Panc1 (cell line): ENCODE results near the gene ENOSF1. TPM values are rescaled to one million over a fixed set of nuclear protein-coding genes. Genes with fewer than 3 reads are reported as not detected.

Experiments used
- ATAC-seq: fragments of 200-7000 bp; cut with Tn5 transposase; 2 replicates; pipeline ENCODE4 v1.9.1; 2020; ENCODE audit warnings: mild to moderate bottlenecking, moderate library complexity
- BruUV-seq: library from RNA; stranded (reverse); fragments of 400-500 nt; replicated peaks from 2 replicates; lab custom pipeline; 2021; lab: Mats Ljungman, UMichigan
- CTCF ChIA-PET: fragments of 300-600 bp; sonication (Branson Sonifier 250); formaldehyde crosslinking; loops from one replicate; lab custom pipeline; 2022; ENCODE audit warnings: antibody characterized with exemption; lab: Charles Lee
- POLR2A ChIA-PET: fragments of 300-600 bp; sonication (Branson Sonifier 250); formaldehyde crosslinking; loops from one replicate; lab custom pipeline; 2022; ENCODE audit warnings: antibody characterized with exemption; lab: Charles Lee
- DNase-seq: peaks from one replicate; pipeline ENCODE4 v3.0.0-alpha.2; 2010; ENCODE audit warnings: low read depth, low spot score
- H3K27ac ChIP-seq: 2 replicates; pipeline ENCODE4 v1.5.1; 2011; ENCODE audit warnings: mild to moderate bottlenecking, low read length, inconsistent platforms
- H3K27me3 ChIP-seq: fragments of 200-500 bp; sonication (Bioruptor generic); 2 replicates; pipeline ENCODE4 v1.6.0; 2014; ENCODE audit warnings: low read length, inconsistent platforms; ENCODE audit not compliant: control insufficient read depth, insufficient read depth
- H3K36me3 ChIP-seq: fragments of 200-500 bp; sonication (Bioruptor generic); 2 replicates; pipeline ENCODE4 v1.5.1; 2014; ENCODE audit warnings: inconsistent platforms, mild to moderate bottlenecking, low read length, moderate library complexity; ENCODE audit not compliant: control insufficient read depth, insufficient read depth
- H3K4me1 ChIP-seq: 2 replicates; pipeline ENCODE4 v1.5.1; 2011; ENCODE audit warnings: inconsistent platforms, mild to moderate bottlenecking, low read length, moderate library complexity; ENCODE audit not compliant: control insufficient read depth, insufficient read depth
- H3K4me3 ChIP-seq, 2 experiments: 2 replicates each; pipeline ENCODE4 v1.5.1; 2011 to 2012; ENCODE audit warnings: low read depth in 2 of 2, low read length in 2 of 2, mild to moderate bottlenecking in 2 of 2, inconsistent platforms in 1 of 2, moderate library complexity in 1 of 2
- H3K9me3 ChIP-seq: fragments of 200-500 bp; sonication (Bioruptor generic); 2 replicates; pipeline ENCODE4 v1.5.1; 2014; ENCODE audit warnings: low read depth, mild to moderate bottlenecking, inconsistent platforms, low read length, moderate library complexity; ENCODE audit not compliant: control insufficient read depth, insufficient read depth
- POLR2AphosphoS5 ChIP-seq: IDR thresholded peaks from 2 replicates; pipeline ENCODE4 v1.6.1; 2012; ENCODE audit warnings: mild to moderate bottlenecking, low read depth, low read length, moderate library complexity
- SIN3A ChIP-seq: IDR thresholded peaks from 2 replicates; pipeline ENCODE4 v1.6.1; 2012; ENCODE audit warnings: low read depth, mild to moderate bottlenecking, low read length, moderate library complexity, borderline replicate concordance; ENCODE audit not compliant: insufficient read depth
- TCF7L2 ChIP-seq: IDR thresholded peaks from 2 replicates; pipeline ENCODE4 v1.6.1; 2011; ENCODE audit warnings: mild to moderate bottlenecking, low read depth, low read length, inconsistent platforms
- in situ Hi-C: cut with HindIII; loops from 2 replicates; pipeline ENCODE4 v1.10.0; 2016; ENCODE audit warnings: low sequenced_read_pairs, low pct_unique_long_range_greater_than_20kb
- intact Hi-C: fragments of 100-400 bp; cut with micrococcal nuclease; formaldehyde crosslinking; loops from one replicate; pipeline ENCODE4 v1.10.0; 2022; ENCODE audit not compliant: unreplicated experiment
- total RNA-seq: library from RNA; stranded (reverse); gene quantifications from one replicate; pipeline ENCODE4 v1.2.1, GENCODE V29; 2021; ENCODE audit not compliant: unreplicated experiment
- TF ChIP-seq, protein P1 (sequence below): fragments of 450-650 bp; IDR thresholded peaks from 2 replicates; pipeline ENCODE4 v1.5.1; 2017; ENCODE audit warnings: mild to moderate bottlenecking
- TF ChIP-seq, protein P2 (sequence below), 2 experiments: IDR thresholded peaks; 2 replicates each; pipeline ENCODE4 v1.6.1; 2011 to 2012; ENCODE audit warnings: low read depth in 2 of 2, control low read depth in 1 of 2, low read length in 1 of 2, mild to moderate bottlenecking in 1 of 2, moderate library complexity in 1 of 2; ENCODE audit not compliant: insufficient read depth in 1 of 2

ENOSF1 gene
- total RNA-seq, 1 experiment from 2014 or later, result 53.7 TPM

DNA sequence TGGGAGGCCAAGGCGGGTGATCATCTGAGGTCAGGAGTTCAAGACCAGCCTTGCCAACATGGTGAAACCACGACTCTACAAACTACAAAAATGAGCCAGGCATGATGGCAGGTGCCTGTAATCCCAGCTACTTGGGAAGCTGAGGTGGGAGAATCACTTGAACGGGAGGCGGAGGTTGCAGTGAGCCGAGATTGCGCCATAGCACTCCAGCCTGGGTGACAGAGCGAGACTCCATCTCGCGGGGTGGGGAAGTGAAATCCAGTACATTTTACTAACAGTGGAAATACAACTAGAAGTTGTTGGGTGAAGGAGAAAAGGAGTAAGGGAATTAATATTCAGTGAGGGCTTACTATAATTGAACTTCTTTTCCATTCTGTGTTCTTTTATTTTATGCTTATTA lies 13.2 kb upstream of the ENOSF1 start:
- ATAC-seq (no peak), DNase-seq (no peak)
- intact Hi-C loops (no loop called here), in situ Hi-C loops (no loop called here)
- ChIA-PET POLR2A (no interaction called here), CTCF (interaction anchor here (0.5 kb wide), 1 partner anchor 169 kb away, joined by 3 read pairs; no protein-coding TSS in a partner anchor)
- Histone ChIP-seq H3K36me3 (peaks cover 5% of the 10 kb centered on the region; the same call in 1 of the 2 replicates), H3K4me1 (no peaks in the 10 kb centered on the region), H3K27ac (no peak overlapping the region), H3K9me3 (no peaks in the 10 kb centered on the region), H3K4me3 (no peak overlapping the region), H3K27me3 (no peaks in the 10 kb centered on the region)
- TF ChIP-seq, protein P1, sequence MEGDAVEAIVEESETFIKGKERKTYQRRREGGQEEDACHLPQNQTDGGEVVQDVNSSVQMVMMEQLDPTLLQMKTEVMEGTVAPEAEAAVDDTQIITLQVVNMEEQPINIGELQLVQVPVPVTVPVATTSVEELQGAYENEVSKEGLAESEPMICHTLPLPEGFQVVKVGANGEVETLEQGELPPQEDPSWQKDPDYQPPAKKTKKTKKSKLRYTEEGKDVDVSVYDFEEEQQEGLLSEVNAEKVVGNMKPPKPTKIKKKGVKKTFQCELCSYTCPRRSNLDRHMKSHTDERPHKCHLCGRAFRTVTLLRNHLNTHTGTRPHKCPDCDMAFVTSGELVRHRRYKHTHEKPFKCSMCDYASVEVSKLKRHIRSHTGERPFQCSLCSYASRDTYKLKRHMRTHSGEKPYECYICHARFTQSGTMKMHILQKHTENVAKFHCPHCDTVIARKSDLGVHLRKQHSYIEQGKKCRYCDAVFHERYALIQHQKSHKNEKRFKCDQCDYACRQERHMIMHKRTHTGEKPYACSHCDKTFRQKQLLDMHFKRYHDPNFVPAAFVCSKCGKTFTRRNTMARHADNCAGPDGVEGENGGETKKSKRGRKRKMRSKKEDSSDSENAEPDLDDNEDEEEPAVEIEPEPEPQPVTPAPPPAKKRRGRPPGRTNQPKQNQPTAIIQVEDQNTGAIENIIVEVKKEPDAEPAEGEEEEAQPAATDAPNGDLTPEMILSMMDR, result no peak
- no TSS peak for BruUV-seq

DNA sequence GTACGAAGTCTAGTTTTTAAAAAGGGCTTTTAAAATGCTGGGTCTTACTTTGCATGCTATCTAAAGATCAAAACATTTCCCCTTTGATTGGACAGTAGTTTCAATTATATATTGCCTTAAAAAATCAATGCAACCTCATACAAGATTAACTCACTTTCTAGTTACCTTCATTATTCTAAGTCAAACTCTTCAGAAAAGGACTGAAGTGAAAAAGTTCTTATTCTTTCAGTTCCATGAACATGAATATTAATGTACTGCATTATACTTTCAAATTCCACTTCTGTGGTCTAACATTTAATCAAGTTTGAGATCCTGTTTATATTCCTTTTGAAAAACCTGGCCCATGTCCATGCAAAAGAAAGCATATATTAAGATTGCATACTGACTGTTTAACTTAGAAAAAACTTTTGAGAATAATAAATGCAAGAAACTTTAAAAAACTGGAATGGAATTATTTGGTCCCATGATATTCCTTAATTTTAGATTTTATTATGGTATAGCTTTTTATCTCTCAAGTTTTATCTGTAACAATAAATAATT lies 11.2 kb upstream of the ENOSF1 start:
- no peak overlapping the region for H3K27ac ChIP-seq
- in situ Hi-C loops, result no loop called here
- no peak for DNase-seq
- no peak for TF ChIP-seq SIN3A
- TF ChIP-seq, protein P1, result no peak
- no peak for TF ChIP-seq POLR2AphosphoS5
- TF ChIP-seq TCF7L2, result no peak
- TF ChIP-seq, protein P2, sequence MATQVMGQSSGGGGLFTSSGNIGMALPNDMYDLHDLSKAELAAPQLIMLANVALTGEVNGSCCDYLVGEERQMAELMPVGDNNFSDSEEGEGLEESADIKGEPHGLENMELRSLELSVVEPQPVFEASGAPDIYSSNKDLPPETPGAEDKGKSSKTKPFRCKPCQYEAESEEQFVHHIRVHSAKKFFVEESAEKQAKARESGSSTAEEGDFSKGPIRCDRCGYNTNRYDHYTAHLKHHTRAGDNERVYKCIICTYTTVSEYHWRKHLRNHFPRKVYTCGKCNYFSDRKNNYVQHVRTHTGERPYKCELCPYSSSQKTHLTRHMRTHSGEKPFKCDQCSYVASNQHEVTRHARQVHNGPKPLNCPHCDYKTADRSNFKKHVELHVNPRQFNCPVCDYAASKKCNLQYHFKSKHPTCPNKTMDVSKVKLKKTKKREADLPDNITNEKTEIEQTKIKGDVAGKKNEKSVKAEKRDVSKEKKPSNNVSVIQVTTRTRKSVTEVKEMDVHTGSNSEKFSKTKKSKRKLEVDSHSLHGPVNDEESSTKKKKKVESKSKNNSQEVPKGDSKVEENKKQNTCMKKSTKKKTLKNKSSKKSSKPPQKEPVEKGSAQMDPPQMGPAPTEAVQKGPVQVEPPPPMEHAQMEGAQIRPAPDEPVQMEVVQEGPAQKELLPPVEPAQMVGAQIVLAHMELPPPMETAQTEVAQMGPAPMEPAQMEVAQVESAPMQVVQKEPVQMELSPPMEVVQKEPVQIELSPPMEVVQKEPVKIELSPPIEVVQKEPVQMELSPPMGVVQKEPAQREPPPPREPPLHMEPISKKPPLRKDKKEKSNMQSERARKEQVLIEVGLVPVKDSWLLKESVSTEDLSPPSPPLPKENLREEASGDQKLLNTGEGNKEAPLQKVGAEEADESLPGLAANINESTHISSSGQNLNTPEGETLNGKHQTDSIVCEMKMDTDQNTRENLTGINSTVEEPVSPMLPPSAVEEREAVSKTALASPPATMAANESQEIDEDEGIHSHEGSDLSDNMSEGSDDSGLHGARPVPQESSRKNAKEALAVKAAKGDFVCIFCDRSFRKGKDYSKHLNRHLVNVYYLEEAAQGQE (IDR thresholded peaks at IDR 0.05; ENCODE audit: insufficient read depth in 1 of 2, low read depth in 2 of 2, low read length in 1 of 2), result no peak
- ChIA-PET POLR2A (no interaction called here), CTCF (no interaction called here)
- BruUV-seq, result TSS peak; percentile 74
- H3K9me3 ChIP-seq, result no peaks in the 10 kb centered on the region
- no peaks in the 10 kb centered on the region for H3K27me3 ChIP-seq
- no peaks in the 10 kb centered on the region for H3K4me1 ChIP-seq
- no peak overlapping the region for H3K4me3 ChIP-seq
- intact Hi-C loops, result no loop called here
- peaks cover 5% of the 10 kb centered on the region; the same call in 1 of the 2 replicates for H3K36me3 ChIP-seq
- no peak for ATAC-seq
